NCI-H1436 treated with DMSO at 0.1 percent for 48 hours (cell line): ENCODE data around the gene OR8H3.
"Not testable (repeated sequence)": the region's sequence is repeated elsewhere in the genome, so short reads cannot be mapped to it uniquely, and the experiment has no call there.

ENCODE experiments used
- DNase-seq: peaks from one replicate; lab custom pipeline; 2025; lab: John Stamatoyannopoulos, UW

Gene OR8H3, protein sequence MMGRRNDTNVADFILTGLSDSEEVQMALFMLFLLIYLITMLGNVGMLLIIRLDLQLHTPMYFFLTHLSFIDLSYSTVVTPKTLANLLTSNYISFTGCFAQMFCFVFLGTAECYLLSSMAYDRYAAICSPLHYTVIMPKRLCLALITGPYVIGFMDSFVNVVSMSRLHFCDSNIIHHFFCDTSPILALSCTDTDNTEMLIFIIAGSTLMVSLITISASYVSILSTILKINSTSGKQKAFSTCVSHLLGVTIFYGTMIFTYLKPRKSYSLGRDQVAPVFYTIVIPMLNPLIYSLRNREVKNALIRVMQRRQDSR

DNA sequence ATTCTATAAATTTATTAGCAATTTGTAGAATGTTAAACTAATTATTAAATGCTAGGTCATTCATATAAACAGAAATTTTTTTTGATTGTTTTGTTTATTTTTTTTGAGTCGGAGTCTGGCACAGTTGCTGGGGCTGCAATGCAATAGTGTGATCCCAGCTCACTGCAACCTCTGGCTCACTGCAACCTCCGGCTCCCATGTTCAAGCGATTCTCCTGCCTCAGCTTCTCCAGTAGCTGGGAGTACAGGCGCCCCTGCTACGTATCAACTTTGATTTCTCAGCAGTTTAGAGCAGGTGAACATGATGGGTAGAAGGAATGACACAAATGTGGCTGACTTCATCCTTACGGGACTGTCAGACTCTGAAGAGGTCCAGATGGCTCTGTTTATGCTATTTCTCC lies at the start of gene OR8H3:
Gene OR8H3, plus strand, starts transcription at position 301 of the 400 bp plus-strand sequence. Its CDS starts 0 bp downstream, at position 301.
- DNase-seq: no peak

- DNase-seq: no peak
Observed at GRCh38 chr11:56089697-56090096, 32.5 kb upstream of the OR8H3 start.

GRCh38 chr11:56093008-56093407 lies 29.2 kb upstream of the OR8H3 start, which contains the start of gene OR8I2:
Gene OR8I2 (plus strand): TSS chr11:56093308. CDS start chr11:56093308, 0 bp downstream.
- no peak for DNase-seq

GRCh38 chr11:56103210-56103737 lies 18.9 kb upstream of the OR8H3 start, which contains the start of gene OR8H2:
Gene OR8H2 (plus strand): TSS chr11:56103687. CDS start chr11:56105043, 1,356 bp downstream.
- no peak for DNase-seq

- DNase-seq: no peak
Observed at GRCh38 chr11:56140151-56140661, 18.0 kb downstream of the OR8H3 start, which contains the start of gene OR8J3. Gene OR8J3 (minus strand): TSS chr11:56140201. CDS start chr11:56137718, 2,483 bp downstream.

GRCh38 chr11:56143681-56144080 lies 21.5 kb downstream of the OR8H3 start:
- not testable (repeated sequence) for DNase-seq

DNA sequence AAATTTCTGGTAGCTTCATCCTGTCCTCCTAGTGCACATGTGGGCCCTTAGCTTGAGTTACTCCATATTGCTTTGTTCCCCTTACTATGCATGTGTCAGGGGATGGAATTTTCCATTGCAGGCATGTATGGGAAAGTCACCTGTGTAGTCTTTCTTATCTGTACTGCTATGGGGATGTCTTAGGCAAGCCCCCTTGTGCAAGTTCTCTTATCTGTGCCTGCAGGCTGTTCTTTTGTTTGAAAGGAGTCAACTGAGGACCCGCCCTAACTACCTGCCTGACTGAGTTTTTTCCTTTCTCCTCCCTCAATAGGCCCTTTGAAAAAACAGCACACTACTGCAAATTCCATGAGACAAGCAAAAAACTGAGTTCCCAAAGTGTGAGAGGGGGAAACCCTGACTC lies 29.2 kb downstream of the OR8H3 start:
- no peak for DNase-seq

- no peak for DNase-seq
Observed at GRCh38 chr11:56152333-56152732, 30.2 kb downstream of the OR8H3 start.

GRCh38 chr11:56160217-56160616 lies 38.0 kb downstream of the OR8H3 start, which contains the start of gene OR8K5:
Gene OR8K5 (minus strand): TSS chr11:56160317. CDS start chr11:56160317, 0 bp downstream.
- no peak for DNase-seq

- DNase-seq: no peak
Observed at GRCh38 chr11:56163804-56164203, 41.6 kb downstream of the OR8H3 start.

- DNase-seq: no peak
Observed at GRCh38 chr11:56172256-56172830, 50.2 kb downstream of the OR8H3 start.
